Esophagus squamous epithelium (tissue), 5 donors: ENCODE measurements around the gene GRAMD4. TPM values are rescaled to one million over a fixed set of nuclear protein-coding genes. Genes with fewer than 3 reads are reported as not detected.

ENCODE experiments used
- DNase-seq: peaks from one replicate; lab custom pipeline; 2025; lab: John Stamatoyannopoulos, UW
- H3K27ac ChIP-seq, 4 donors: fragments of 200-600 bp; sonication (generic); one replicate each; pipeline ENCODE4 v1.5.1; 2016 to 2019; ENCODE audit warnings: mild to moderate bottlenecking in 1 of 4
- H3K27me3 ChIP-seq, 4 donors: fragments of 200-600 bp; sonication (generic); 1 replicate in 3 of 4; 2 replicates in 1 of 4; pipeline versions ENCODE4 v1.5.1 to v1.6.0; 2017 to 2021; ENCODE audit warnings: antibody characterized with exemption in 1 of 4
- H3K36me3 ChIP-seq, 3 donors: fragments of 200-600 bp; sonication (generic); one replicate each; pipeline ENCODE4 v1.5.1; 2016 to 2019
- H3K4me1 ChIP-seq, 3 donors: fragments of 200-600 bp; sonication (generic); one replicate each; pipeline ENCODE4 v1.5.1; 2017 to 2019
- H3K4me3 ChIP-seq, 4 donors: fragments of 200-600 bp; sonication (generic); 1 replicate in 3 of 4; 2 replicates in 1 of 4; pipeline ENCODE4 v1.5.1; 2016 to 2019; ENCODE audit warnings: mild to moderate bottlenecking in 2 of 4, moderate library complexity in 1 of 4
- H3K9me3 ChIP-seq, 3 donors: fragments of 200-600 bp; sonication (generic); one replicate each; pipeline ENCODE4 v1.5.1; 2016 to 2019
- CTCF ChIP-seq, 6 experiments: fragments of 450-650 bp in 4 of 6; fragments of 200-600 bp in 2 of 6; sonication (generic) in 2 of 6; IDR thresholded peaks; one replicate each; pipeline ENCODE4 v1.5.1; 2016 to 2019; ENCODE audit warnings: antibody characterized with exemption in 6 of 6, mild to moderate bottlenecking in 4 of 6, moderate library complexity in 4 of 6
- POLR2A ChIP-seq, 4 donors: fragments of 450-650 bp; IDR thresholded peaks; one replicate each; pipeline ENCODE4 v1.6.1; 2017; ENCODE audit warnings: antibody characterized with exemption in 4 of 4, mild to moderate bottlenecking in 4 of 4, moderate library complexity in 3 of 4
- WGBS, 2 donors: methylation state at CpG; one replicate each; pipeline ENCODE4 v1.1.5; 2018; 5-methylcytosine and 5-hydroxymethylcytosine counted together
- intact Hi-C: fragments of 100-400 bp; cut with DNase I; formaldehyde crosslinking; loops from one replicate; pipeline ENCODE4 v1.15.0; 2022
- total RNA-seq, 4 donors: library from RNA; depleted of rRNA; stranded (reverse); fragments of >200 nt; gene quantifications; one replicate each; pipeline ENCODE4 v1.1.0, GENCODE V29; 2016
- donor health status: DM: yes; HTN: yes; CAD: no.

Gene GRAMD4
- total RNA-seq, 4 donors from 2014 or later = 27.0 to 122 (median 33.3) TPM

GRCh38 chr22:46593996-46594946 lies 25.9 kb upstream of the GRAMD4 start:
- Histone ChIP-seq H3K4me3 (no peak overlapping the region), H3K27ac (peak overlapping the region in 3 of 4 donors; percentile 5 to 61 (median 55)), H3K4me1 (peaks cover 19 to 93% (median 28%) of the 10 kb centered on the region in 3 donors), H3K36me3 (no peaks in the 10 kb centered on the region), H3K9me3 (no peaks in the 10 kb centered on the region), H3K27me3 (no peaks in the 10 kb centered on the region)
- intact Hi-C loops = no loop called here
- no peak for DNase-seq
- WGBS, 2 donors = 84 to 88% methylated on average over 8 to 9 of the region's 15 CpGs
- TF ChIP-seq CTCF (IDR thresholded peaks at IDR 0.05) (no peak), POLR2A (IDR thresholded peaks at IDR 0.05) (no peak)

- Histone ChIP-seq H3K36me3 (no peaks in the 10 kb centered on the region), H3K9me3 (no peaks in the 10 kb centered on the region), H3K4me3 (no peak overlapping the region), H3K27me3 (no peaks in the 10 kb centered on the region), H3K27ac (no peak overlapping the region), H3K4me1 (peaks cover 19 to 93% (median 32%) of the 10 kb centered on the region in 3 donors)
- intact Hi-C loops = no loop called here
- no peak for DNase-seq
- WGBS, 2 donors = 92% methylated on average over 6 of the region's 17 CpGs; no CpG with 5 or more reads in 1 of the 2 donors
- TF ChIP-seq CTCF (IDR thresholded peaks at IDR 0.05) (no peak), POLR2A (IDR thresholded peaks at IDR 0.05) (no peak)
Measured at GRCh38 chr22:46594947-46595298, 25.3 kb upstream of the GRAMD4 start.

DNA sequence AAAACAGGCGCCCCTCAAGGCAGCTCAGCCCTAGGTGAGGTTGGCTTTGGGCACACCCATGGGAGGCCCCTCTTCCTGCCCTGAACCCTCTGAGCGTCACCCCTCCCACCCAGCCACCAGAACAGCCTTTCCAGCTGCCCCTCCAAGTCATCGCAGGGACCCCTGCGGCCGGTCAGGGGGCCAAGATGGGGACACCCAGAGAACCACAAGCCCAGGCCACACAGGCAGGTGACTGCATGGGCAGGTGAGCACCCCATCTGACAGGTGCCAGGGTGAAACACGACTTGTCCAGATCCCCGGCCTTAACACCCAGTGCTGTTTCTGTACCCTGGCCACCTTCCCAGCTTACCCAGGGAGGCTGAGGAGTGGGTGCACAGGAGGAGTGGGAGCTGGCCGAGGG lies 24.6 kb upstream of the GRAMD4 start:
- no peak for DNase-seq
- WGBS, 2 donors = no CpG with 5 or more reads among the region's 8 CpGs

DNA sequence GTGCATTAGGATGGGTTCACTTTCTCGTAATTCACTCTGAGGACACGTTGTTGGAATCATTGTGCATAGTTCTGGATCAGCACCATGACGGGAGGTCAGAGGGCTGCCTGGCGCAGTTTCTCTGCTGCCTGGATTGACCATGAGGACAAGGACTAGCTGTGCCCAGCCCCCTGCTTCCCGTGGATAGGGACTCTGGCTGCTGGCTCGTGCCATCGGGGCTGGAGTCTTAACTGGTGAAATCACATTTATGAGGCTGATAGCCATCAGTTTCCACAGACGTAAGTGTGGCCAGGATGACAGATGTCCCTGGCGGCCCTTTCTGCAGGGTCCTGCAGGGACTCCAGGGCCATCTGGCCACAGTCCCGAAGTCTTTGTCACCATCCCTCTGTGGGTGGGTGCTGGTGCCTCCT lies 24.1 kb upstream of the GRAMD4 start:
- no peaks in the 10 kb centered on the region for H3K27me3 ChIP-seq
- no peak for TF ChIP-seq CTCF (IDR thresholded peaks at IDR 0.05)
- no peak for TF ChIP-seq POLR2A (IDR thresholded peaks at IDR 0.05)
- peak overlapping the region; percentile 56 to 85 (median 70) for H3K27ac ChIP-seq
- H3K9me3 ChIP-seq = no peaks in the 10 kb centered on the region
- peaks cover 19 to 89% (median 32%) of the 10 kb centered on the region in 3 donors for H3K4me1 ChIP-seq
- intact Hi-C loops = no loop called here
- DNase-seq = no peak
- WGBS, 2 donors = 43 to 73% methylated on average over 1 to 5 of the region's 10 CpGs
- H3K4me3 ChIP-seq = no peak overlapping the region
- H3K36me3 ChIP-seq = no peaks in the 10 kb centered on the region

More for the DNA sequence above, 24.6 kb upstream of the GRAMD4 start:
- Histone ChIP-seq H3K27ac (peak overlapping the region in 2 of 4 donors; percentile 75 to 85), H3K4me3 (no peak overlapping the region), H3K9me3 (no peaks in the 10 kb centered on the region), H3K27me3 (no peaks in the 10 kb centered on the region), H3K4me1 (peaks cover 19 to 92% (median 32%) of the 10 kb centered on the region in 3 donors), H3K36me3 (no peaks in the 10 kb centered on the region)
- intact Hi-C loops = no loop called here
- TF ChIP-seq POLR2A (IDR thresholded peaks at IDR 0.05) (no peak), CTCF (IDR thresholded peaks at IDR 0.05) (no peak)

DNA sequence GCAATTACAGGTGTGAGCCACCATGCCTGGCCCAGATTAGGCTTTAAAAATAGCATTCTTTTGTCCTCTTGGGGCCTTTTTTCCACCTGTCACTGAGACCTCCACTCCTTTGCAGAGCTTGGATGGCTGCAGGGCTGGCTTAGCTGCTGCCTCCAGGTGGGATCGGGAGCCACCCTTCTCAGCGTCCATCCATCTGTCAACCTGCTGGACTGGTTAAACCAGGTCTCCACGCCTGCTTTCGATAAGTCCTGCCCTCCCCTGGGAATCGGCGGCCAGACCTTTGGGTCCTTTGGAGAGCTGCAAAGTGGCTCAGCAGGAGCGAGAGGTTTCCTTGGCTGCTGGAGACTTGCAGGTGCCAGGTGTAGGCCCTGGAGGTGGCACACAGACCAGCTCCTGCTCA lies 23.4 kb upstream of the GRAMD4 start:
- peaks cover 19 to 85% (median 32%) of the 10 kb centered on the region in 3 donors for H3K4me1 ChIP-seq
- TF ChIP-seq CTCF (IDR thresholded peaks at IDR 0.05) = peak in 3 of 6 experiments; percentile 10 to 48 (median 26)
- no peak for TF ChIP-seq POLR2A (IDR thresholded peaks at IDR 0.05)
- H3K36me3 ChIP-seq = no peaks in the 10 kb centered on the region
- no peaks in the 10 kb centered on the region for H3K9me3 ChIP-seq
- no peaks in the 10 kb centered on the region for H3K27me3 ChIP-seq
- DNase-seq = no peak
- WGBS, 2 donors = 40% methylated on average over 1 of the region's 7 CpGs; no CpG with 5 or more reads in 1 of the 2 donors
- intact Hi-C loops = no loop called here
- H3K4me3 ChIP-seq = no peak overlapping the region
- peak overlapping the region; percentile 56 to 85 (median 70) for H3K27ac ChIP-seq
